Fibroblast of pulmonary artery (primary cell): ENCODE results near the gene ARTN.

Experiments
- DNase-seq: peaks from one replicate; pipeline ENCODE4 v3.0.0-alpha.2; 2010; ENCODE audit warnings: low read depth
- H3K4me3 ChIP-seq: replicated peaks from 2 replicates; pipeline ENCODE4 v1.5.1; 2011; ENCODE audit warnings: low read depth, mild to moderate bottlenecking, control low read depth, low read length, moderate library complexity
- CTCF ChIP-seq: IDR thresholded peaks from 2 replicates; pipeline ENCODE4 v1.5.1; 2011; ENCODE audit warnings: mild to moderate bottlenecking, control low read depth, low read length, inconsistent platforms; ENCODE audit errors: missing control alignments

ARTN gene

GRCh38 chr1:43971336-43971980 is 37.9 kb downstream of the ARTN start:
- no peak for DNase-seq
- TF ChIP-seq CTCF, result no peak
- no peak overlapping the region for H3K4me3 ChIP-seq

- DNase-seq, result no peak
- peak overlapping the region; percentile 90 for H3K4me3 ChIP-seq
- TF ChIP-seq CTCF, result no peak
Observed at GRCh38 chr1:43973981-43974442, 40.4 kb downstream of the ARTN start.

DNA sequence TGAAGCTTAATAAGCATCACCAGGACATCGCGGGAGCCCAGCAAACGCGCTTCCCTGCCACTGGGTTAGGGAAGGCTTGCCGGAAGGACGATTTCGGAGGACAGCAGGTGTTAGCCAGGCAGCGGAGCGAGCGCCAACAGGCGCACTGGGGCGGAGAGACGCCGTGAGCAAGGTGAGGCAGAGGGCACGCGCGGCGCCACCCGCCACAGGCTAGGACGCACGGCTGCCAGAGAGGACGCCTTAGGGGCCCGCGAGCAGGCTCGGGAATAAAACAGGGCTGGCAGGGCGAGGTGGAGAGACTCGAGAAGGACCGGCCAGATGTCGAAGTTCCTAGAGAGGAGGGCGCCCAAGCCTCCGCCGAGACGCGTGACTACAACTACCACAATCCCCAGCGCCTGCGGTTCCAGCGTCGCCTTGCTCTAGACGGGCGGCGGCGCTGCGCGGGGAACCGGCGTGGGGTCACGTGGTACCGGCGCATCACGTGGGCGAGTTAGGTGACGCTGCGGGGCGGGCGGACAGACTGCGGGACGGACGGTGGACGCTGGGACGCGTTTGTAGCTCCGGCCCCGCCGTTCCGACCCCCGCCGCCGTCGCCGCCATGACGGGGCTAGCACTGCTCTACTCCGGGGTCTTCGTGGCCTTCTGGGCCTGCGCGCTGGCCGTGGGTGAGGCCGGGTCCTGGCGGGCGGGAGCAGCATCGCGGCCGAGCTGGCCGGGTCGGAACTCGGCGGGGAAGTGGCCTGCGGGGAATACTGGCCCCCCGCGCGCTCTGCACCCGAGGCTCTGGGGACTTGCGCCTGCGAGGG is 41.0 kb downstream of the ARTN start, which contains the start of gene ATP6V0B:
ATP6V0B (plus strand) TSS at position 518 of the 806 bp plus-strand sequence; CDS start at position 599, 81 bp downstream.
- no peak for TF ChIP-seq CTCF
- H3K4me3 ChIP-seq, result peak within 1 kb of the TSS; percentile 90
- peak; percentile 93 for DNase-seq

GRCh38 chr1:43975249-43975961 is 41.8 kb downstream of the ARTN start:
- peak overlapping the region; percentile 90 for H3K4me3 ChIP-seq
- peak; percentile 25 for DNase-seq
- no peak for TF ChIP-seq CTCF

GRCh38 chr1:43976045-43976444 is 42.4 kb downstream of the ARTN start:
- no peak for TF ChIP-seq CTCF
- H3K4me3 ChIP-seq, result peak overlapping the region; percentile 90
- DNase-seq, result no peak

DNA sequence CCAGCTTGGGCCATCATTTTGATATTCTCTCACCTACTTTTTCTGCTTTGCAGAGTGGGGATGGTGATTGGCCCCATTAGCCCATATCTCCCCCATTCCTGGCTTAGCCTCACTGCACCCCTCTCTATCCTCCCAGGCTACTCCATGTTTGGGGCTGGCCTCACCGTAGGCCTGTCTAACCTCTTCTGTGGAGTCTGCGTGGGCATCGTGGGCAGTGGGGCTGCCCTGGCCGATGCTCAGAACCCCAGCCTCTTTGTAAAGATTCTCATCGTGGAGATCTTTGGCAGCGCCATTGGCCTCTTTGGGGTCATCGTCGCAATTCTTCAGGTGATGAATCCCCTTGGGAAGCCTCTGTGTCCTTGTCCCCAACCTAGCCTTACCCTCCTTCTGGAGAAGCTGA is 43.3 kb downstream of the ARTN start:
- DNase-seq, result no peak
- no peak for TF ChIP-seq CTCF
- H3K4me3 ChIP-seq, result no peak overlapping the region
